RWPE1 (cell line): Measurements from ENCODE around the gene KISS1R.

Experiments
- CTCF ChIA-PET: fragments of 350-600 bp; sonication (Branson Sonifier 250); formaldehyde crosslinking; extraction: SDS; loops from one replicate; lab custom pipeline; 2021; lab: Yijun Ruan, JAX
- POLR2A ChIA-PET: fragments of 400-600 bp; formaldehyde crosslinking; extraction: SDS; loops from one replicate; lab custom pipeline; 2020; ENCODE audit warnings: antibody characterized with exemption; ENCODE audit not compliant: low non-redundant PET; lab: Yijun Ruan, JAX
- DNase-seq: peaks from one replicate; pipeline ENCODE4 v3.0.0; 2012; ENCODE audit warnings: low spot score
- H3K27ac ChIP-seq: fragments of 450-650 bp; 2 replicates; pipeline ENCODE4 v1.5.1; 2017
- CTCF ChIP-seq: fragments of 450-650 bp; conservative IDR thresholded peaks from 2 replicates; pipeline ENCODE4 v1.5.1; 2017; ENCODE audit warnings: low read depth, mild to moderate bottlenecking

The KISS1R gene

GRCh38 chr19:911197-912033 is 5.7 kb upstream of the KISS1R start:
- TF ChIP-seq CTCF: no peak
- no peak for DNase-seq
- H3K27ac ChIP-seq: peak overlapping the region; percentile 91
- CTCF ChIA-PET: no interaction called here
- POLR2A ChIA-PET: no interaction called here

- H3K27ac ChIP-seq: peak overlapping the region; percentile 91
- ChIA-PET CTCF (no interaction called here), POLR2A (no interaction called here)
- DNase-seq: peak; percentile 55
- TF ChIP-seq CTCF: no peak
These were observed 4.7 kb upstream of the KISS1R start for GRCh38 chr19:912181-913079.

- no peak for TF ChIP-seq CTCF
- ChIA-PET POLR2A (no interaction called here), CTCF (no interaction called here)
- peak within 1 kb of the TSS; percentile 91 for H3K27ac ChIP-seq
- DNase-seq: peak; percentile 67
These were observed 3.9 kb upstream of the KISS1R start, which contains the start of gene R3HDM4 for GRCh38 chr19:913080-913748. TSS of gene R3HDM4 (minus strand) at chr19:913219. CDS start at chr19:913157, 62 bp downstream.

- no peak overlapping the region for H3K27ac ChIP-seq
- TF ChIP-seq CTCF: no peak
- POLR2A ChIA-PET: no interaction called here
- DNase-seq: no peak
- CTCF ChIA-PET: interaction anchor here (0.6 kb wide), 1 partner anchor 167 kb away, joined by 3 read pairs; no protein-coding TSS in a partner anchor
These were observed 349 bp upstream of the KISS1R start for GRCh38 chr19:916645-917322.

- TF ChIP-seq CTCF: no peak
- ChIA-PET CTCF (interaction anchor here (0.6 to 0.7 kb wide), 2 partner anchors 64 to 83 kb away, joined by 3 to 4 read pairs; no protein-coding TSS in a partner anchor), POLR2A (no interaction called here)
- H3K27ac ChIP-seq: no peak overlapping the region
- DNase-seq: no peak
These were observed 962 bp downstream of the KISS1R start for GRCh38 chr19:918152-918437.
